GM19025 (cell line): ENCODE measurements around the gene TMEM129.
A peak's percentile ranks its signal among the peaks of the same experiment; 100 is the strongest.

Experiments
- ATAC-seq: cut with Tn5 transposase; IDR thresholded peaks from one replicate; pipeline ENCODE4 v1.9.1; 2021; ENCODE audit warnings: mild to moderate bottlenecking, low read depth, moderate library complexity; ENCODE audit not compliant: unreplicated experiment

TMEM129 gene, protein sequence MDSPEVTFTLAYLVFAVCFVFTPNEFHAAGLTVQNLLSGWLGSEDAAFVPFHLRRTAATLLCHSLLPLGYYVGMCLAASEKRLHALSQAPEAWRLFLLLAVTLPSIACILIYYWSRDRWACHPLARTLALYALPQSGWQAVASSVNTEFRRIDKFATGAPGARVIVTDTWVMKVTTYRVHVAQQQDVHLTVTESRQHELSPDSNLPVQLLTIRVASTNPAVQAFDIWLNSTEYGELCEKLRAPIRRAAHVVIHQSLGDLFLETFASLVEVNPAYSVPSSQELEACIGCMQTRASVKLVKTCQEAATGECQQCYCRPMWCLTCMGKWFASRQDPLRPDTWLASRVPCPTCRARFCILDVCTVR

DNA sequence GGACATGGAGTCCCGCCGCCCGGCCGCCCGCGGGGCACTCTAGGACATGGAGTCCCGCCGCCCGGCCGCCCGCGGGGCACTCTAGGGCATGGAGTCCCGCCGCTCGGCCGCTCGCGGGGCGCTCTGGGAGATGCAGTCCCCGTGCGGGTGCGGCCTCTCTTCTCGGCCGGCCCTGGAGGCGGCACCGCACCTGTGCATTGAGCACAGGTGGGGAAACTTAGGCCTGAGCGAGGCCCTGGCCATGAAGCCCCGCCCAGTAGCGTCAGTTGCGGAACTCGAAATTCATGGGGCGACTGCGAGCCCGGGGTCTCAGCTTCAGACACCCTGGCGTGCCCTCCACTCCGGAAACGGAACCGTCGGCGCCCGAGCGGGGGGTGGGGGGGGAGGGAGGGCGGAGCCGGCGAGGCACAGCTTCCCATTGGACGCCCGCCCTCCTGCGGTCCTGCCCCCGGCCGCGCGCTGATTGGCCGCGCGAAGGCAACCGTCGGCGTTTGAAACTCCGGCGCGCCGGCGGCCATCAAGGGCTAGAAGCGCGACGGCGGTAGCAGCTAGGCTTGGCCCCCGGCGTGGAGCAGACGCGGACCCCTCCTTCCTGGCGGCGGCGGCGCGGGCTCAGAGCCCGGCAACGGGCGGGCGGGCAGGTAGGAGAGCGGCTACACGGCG, at the start of gene TMEM129, which contains the start of gene TACC3:
Gene TMEM129 (minus strand): TSS at position 321 of the 663 bp plus-strand sequence. CDS start 486 bp downstream, outside the sequence.
Gene TACC3 (plus strand): TSS at position 519 of the 663 bp plus-strand sequence. CDS start 1,901 bp downstream, outside the sequence.
- ATAC-seq, result peak; percentile 78

DNA sequence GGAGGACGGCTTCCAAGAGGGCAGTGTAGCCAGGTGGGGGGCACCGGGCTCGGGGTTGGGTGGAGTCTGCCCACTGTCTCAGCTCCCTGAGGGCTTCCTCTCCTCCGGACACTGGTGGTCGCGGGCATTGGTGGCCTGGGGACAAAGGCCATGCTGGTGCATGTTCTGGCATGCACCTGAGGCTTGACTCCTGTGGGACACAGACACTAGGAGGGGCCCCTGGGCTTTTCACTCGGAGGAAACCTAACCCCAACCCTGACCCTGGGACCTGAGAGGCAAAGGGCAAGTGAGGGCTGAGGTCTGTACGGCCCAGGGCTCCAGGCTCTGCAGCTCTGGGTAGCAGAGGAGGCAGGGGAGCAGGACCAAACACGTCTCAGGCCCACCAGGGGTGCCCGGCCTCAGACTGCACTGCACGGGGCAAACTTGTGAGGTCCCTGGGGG, 49.7 kb upstream of the TMEM129 start:
- no peak for ATAC-seq

DNA sequence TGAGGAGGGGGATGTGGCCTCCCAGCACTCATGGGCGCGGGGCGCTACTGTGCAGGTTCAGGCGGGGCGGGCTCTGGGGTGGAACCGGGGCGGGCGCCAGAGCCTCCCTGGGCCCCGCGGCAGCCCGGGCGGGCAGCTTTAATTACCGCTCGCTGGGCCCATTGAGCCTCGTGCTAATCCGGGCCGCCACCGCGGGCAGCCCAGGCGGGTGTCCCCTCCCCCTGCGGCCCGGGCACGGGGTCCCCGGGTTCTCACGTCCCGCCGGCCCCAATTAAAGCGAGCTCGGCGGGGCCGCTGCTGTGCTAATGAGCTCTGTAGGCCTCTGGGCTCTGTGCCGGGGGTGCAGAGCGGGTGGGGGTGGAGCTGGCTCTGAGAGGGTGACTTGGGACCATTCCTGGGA, 49.1 kb upstream of the TMEM129 start:
- ATAC-seq, result no peak

DNA sequence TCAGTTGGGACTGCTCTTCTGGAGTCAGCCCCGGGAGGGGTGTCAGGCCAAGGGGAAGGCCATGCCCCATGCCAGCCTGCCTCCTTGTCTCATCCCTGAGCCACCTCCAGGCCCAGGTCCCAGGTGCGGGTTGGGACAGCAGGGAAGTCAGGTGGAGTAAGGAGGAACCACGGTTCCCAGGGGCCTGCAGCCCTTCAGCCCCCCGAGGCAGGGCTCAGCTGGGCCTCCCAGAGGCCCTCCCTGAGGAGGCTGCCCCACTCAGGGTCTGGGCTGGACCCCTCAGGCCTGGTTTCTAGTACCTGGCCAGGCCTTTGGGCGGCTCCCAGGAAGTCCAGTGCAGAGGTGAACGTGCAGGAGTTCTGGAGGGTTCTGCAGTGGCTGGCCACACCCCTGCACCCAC, 48.6 kb upstream of the TMEM129 start:
- no peak for ATAC-seq

DNA sequence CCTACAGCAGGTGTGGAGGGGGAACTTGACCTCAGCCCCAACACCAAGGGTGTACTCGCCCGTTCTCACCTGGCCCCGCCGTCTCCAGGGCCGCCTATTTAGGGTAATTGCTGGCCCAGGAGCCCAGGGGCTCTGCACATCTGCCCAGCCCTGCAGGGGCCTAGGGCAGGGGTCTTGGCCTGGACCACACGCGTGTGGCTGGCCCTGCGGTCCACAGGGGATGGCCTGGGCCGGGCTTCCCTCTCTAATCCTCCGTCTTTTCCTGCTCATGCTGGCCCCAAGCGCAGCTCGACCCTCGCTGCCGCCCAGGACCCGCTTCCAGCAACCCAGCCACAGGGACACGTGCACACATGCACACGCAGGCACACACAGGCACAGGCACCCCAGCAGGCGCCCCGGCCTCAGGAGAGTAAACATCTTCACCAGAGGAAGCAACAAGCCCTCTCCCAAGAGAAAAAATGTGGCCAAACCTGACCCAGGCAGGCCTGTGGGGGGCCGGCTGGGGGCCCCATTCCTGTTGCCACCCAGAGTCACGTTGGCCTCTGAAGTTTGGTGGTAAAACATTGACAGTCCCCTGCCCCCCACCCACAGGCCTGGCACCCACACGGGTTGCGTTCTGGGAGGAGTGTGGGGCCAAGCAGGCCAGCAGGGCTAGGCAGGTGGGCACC, 47.4 kb upstream of the TMEM129 start:
- no peak for ATAC-seq

DNA sequence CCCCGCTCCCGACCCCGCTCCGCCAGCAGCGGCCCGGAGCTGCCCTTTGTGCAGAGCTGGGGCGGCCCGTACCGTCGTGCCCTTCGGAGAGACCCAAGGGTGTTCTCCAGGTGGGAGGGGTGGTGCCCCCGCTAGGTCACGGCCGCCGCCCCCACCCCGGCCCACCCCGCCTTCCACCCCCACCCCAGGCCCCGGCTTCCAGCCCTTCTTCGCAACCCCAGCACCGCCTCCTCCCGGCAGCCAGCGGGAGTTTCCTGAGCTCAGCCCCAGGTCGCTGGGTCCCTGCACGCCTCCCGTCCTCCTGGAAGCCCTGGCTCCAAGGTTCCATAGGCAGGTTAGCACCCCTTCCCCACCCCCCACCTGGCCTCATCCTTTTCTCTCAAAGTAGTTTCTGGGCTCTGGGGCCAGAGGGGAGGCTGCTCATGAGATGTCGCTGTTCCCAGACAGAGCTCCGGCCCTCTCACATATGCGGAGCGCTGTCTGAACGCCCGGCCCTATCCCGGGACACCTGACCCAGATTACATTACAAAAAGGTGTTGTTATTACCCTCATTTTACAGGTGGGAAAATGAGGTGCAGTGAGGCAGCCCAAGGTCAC, 46.7 kb upstream of the TMEM129 start:
- ATAC-seq, result no peak

DNA sequence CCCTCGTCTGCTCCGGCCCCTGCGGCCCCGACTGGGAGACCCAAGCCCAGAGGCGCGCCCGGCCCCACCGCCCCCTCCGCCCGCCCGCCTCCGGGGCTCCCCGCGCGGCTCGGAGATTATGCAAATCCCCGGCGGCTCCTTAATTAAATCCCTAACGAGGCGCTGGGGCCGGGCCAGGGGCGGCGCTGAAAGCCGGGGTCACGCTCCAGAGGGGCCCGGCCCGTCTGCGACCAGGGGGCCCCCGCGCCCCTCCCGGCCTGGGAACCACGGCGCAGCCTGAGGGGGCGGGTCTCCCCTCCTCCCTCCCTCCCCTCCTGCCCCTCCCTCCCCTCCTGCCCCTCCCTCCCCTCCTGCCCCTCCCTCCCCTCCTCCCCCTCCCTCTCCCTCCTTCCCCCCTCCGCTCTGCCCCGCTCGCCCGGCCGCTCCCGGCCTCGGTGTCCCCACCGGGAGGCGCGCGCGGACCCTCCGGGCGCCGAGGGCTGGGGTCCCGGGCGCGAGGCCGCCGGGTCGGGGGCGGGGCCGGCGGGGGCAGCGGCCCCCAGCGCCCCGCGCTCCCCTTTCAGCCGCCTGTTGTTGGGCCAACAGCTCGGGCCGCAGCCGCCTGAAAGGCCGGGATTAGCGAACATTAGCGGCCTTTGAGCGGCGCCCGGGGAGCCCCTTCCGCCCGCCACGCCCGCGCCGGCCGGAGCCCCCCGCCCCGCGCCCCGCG, 46.1 kb upstream of the TMEM129 start:
- no peak for ATAC-seq

DNA sequence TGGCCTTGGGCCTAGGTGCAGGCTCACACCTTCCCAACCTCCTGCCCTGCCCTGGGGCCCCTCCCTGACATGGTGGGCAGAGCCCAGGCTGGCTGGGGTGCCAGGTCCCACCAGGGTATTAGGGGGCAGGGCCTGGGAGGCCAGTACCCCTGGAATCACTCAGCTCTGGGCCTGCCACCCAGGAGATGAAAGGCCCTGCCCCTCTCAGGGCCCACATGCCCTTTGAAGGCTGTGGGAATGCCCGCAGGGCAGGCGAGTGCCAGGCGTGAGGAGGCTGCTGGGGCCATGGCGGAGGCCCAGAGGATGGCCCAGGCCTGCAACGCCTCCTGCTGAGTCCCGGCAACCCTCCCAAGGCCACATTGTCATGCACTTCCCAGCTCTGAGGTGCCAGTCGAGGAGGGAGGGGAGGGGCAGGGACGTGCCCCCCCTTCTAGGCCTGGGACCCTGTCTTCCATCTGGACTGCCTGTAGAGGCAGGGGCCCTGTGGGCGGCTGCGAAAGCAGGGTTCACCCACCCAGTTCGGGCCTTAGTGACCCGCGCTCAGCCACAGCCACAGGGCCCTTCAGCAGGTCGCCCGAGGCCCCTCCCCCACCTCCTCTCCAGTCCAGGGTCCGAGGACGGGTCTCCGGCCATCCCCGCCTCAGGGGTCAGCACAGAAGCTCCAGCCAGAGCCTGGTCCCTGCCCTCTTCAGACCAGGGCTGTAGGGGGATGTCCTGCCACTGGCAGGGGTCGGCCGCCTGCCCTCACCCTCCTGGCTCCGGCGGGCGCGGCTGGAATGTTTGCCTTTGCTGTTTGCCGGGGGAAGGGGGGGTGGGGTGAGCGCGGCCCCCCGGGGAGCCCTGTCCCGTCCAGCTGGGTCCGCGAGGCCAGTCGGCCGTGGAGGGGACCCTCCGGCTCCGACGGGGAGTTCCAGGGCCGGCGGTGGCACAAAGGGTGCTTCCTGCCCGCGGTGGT, 45.3 kb upstream of the TMEM129 start:
- ATAC-seq, result no peak

DNA sequence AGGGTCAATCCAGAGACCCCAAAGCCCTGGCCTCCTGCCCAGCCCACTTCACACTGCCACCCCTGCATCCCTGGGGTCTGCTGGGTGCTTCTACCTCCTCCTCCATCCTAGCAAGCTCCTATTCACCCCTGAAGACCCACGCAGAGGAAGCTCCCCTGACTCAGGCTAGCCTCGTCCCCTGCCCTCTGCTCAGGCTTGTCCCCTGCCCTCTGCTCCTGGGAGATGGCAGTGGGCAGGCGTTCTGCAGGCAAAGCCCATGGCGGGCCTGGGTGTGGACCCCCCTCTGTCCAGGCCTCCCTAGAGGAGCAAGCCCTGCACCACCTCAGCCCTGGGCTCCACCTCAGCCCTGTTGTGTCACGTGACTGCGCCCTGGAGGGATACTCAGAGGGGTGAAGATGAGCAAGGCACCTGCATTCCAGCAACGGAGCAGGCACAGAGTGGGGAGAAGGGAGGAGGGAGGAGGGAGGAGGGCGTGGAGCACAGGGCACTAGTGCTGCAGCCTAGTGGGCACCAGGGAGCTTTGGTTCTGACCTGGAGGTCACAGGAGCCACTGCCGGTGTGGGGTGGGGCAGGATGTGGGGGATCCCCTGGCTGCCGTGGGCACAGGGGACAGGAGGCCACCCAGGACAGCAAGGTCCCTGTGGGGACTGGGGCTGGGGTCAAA, 44.4 kb upstream of the TMEM129 start:
- no peak for ATAC-seq

DNA sequence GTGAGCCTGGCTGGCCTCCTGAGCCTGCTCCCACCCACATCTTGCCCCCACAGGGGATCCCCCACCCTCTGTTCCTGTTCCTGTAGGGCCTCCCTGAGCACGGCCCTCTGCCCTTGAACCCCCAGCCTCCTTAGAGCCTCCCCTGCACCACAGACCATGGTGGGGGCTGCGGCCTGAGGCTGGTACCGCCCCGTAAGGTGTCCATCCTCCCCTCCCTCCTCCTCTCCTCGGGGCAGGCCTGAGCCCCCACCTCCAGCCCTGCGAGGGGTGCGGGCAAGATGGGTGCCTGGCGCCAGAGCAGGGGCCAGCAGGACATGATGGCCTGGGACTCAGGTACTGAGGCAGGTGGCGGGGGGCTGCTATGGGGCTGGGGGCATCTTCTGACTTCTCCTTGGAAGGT, 43.5 kb upstream of the TMEM129 start:
- ATAC-seq, result no peak

DNA sequence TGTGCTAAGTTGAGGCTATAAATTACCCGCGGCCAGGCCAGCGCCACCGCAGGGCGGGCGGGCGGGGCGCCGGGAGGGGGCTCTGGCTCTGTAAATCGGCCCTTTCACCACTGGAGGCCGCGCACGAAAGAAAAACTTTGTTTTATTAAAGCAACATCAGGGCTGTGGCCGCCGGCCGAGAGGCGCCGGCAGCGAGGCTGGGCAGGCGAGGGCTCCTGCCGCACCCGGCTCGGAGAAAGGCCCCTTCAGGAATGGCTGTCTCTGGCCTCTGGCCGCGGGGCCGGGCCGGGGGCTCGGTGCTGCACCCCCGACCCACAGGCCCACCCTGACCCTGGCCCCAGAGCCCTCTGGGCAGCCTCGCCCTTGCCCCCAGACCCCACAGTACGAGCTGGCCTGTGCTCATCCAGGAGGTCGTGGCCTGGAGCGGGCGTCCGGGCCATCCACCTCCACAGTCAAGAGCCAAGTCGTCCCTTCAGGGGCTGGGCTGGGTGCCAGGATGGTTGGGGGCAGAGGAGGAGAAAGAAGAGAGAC, 42.5 kb upstream of the TMEM129 start:
- no peak for ATAC-seq

DNA sequence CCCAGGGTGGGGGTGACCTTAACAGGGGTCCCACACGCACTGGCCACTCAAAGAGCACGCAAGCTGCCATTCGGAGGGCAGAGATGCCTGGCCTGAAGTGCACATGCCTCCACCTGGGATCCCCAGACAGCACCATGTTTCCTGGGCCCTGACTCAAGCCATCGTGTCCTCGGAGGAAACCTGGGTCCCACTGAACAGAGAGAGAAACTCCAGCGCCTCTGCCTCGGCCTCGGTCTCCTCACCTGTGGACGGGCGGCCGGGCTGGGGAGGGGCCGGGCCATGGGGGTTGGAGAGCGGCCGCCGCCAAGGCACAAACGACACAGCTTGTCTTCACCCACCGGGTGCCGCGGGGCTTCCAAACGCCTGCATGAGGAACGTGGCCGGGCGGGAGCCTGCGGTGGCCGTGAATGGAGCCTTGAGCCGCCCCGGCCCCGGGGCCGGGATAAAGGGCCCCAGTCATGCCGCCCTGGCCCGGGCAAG, 42.0 kb upstream of the TMEM129 start:
- ATAC-seq, result no peak

DNA sequence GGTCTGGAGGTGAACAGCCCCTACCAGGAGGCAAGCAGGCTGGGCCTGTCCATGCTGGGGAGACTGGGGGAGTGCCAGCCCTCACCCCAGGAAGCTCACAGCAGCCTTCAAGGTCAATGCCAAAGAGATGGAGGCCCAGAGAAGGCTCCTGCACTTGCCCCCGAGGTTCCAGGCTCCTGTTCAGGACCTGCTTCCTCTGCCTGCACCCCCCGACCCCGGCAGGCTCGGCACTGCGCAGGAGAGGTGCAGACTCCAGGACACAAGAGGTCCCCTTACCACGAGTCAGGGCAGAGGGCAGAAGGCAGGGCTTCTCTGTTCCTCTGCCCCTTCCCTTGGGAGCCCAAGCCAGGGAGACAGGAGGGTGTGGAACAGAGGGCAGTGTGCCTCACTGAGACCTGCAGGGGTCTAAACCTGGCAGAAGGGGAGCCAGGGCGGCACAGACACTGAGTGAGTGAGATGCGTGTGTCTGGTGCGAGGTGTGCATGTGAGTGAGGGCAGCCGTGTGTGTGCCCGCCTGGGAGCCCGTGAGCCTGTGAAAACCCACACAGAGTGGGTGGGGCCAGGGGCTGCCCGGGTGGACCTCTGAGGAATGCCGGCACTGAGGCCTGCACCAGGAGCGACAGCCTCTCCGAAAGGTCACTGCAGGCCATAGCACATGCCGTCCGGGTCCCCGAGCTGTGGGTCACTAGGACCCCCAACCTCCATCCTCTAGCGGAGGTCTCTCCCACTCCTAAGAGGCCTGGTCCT, 41.3 kb upstream of the TMEM129 start:
- ATAC-seq, result no peak

DNA sequence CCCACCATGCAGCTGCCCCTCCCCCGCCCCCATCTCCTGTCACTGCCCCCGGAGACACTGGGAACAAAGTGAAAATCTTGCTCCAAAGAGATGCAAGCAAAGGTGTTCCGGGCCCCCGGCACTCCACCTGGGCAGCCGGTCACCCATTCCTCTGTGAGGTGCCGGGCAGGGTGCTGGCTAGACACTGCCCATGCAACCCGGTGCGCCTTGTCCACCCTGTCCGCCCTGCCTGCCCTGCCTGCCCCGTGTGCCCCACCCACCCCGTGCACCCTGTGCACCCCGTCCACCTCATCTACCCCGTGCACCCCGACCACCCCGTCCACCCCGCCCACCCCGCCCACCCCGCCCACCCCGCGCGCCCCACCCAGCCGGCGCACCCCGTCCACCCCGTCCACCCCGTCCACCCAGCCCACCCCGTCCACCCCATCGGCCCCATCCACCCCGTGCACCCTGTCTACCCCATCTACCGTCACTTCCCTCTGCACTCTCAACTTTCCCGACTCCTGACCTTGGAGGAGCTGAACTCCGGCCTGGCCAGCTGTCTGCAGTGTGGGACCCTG, 40.1 kb upstream of the TMEM129 start:
- ATAC-seq, result no peak

DNA sequence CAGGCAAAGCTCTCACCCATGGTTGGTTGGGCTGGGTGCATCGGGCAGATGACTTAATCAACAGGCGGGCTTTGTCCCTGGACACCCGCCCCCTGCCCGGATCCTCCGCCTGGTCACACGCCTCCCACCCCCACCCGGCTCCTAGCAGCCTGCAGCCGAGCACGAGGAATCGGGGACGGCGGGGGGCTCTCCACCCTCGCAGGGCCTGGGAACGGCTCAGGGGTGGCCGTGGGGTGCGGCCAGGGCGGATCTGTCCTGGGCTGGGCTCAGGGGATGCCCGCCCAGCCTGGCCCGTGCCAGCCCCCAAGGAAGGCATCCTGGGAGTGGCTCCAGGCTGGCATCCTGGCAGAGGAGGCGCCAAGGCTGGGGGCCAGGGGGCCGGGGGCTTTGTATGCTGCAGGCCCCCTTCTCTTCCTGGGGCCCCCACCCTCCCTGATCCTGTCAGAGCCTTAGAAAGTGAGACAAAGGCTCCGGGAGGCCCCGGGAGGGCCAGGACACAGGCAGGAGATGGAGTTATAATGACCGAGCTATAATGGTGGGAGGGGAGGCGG, 39.5 kb upstream of the TMEM129 start:
- no peak for ATAC-seq

DNA sequence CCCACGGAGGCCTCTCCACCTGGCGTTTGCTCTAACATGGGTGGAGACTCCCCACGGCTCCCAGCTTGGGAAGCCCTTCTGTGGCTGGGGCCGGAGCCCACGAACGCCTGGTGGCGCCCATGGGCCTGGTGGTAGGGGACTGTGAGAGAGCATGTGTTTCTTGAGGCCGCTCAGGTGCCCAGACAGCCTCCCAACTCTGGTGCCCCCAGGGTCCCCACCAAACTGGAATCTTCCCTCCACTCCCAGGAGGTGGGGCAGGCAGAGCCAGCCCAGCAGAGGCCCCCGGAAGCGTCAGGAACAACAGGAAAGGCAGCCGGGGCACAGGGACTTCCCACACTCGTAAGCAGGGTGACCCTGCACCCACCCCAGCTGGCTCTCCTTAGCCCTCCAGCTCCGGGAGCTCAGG, 38.7 kb upstream of the TMEM129 start:
- no peak for ATAC-seq
